ENCODE data around the gene CACNA1G. TPM values are rescaled to one million over a fixed set of nuclear protein-coding genes. Genes with fewer than 3 reads are reported as not detected.

CACNA1G gene
- total and polyA plus RNA-seq, 9 of the 15 experiments (the other 6 are each of a cell fraction or from before 2014, with no cell fraction given), result 0.01 TPM; not detected in 8

- no peak overlapping the region for H3K4me2 ChIP-seq (ENCODE audit: insufficient read depth, low read length)
- no peak overlapping the region for H2AFZ ChIP-seq (ENCODE audit: low read depth, low read length)
- peaks cover 9 to 39% of the 10 kb centered on the region in 2 experiments for H3K4me1 ChIP-seq (replicated peaks in 1 of 2; ENCODE audit: control insufficient read depth in 2 of 2, insufficient read depth in 2 of 2, low read length in 2 of 2)
- 33% methylated on average over 15 of the region's 18 CpGs for WGBS (ENCODE audit: insufficient coverage, low coverage, missing lambda C conversion rate)
- ChIA-PET CTCF (ENCODE audit: low intra/inter-chr PET ratio) (no interaction called here), POLR2A (no interaction called here)
- FAIRE-seq, result no peak
- BruUV-seq (replicated peaks), result no TSS peak
- H3K27me3 ChIP-seq (ENCODE audit: control insufficient read depth in 2 of 2, insufficient read depth in 2 of 2, low read length in 2 of 2), result peaks cover 25 to 67% of the 10 kb centered on the region in 2 experiments
- in situ Hi-C loops (cut with MboI), result no loop called here
- no peaks in the 10 kb centered on the region for H3K79me2 ChIP-seq (ENCODE audit: control insufficient read depth, insufficient read depth, low read length)
- H3K4me3 ChIP-seq, result no peak overlapping the region
- ATAC-seq, result no peak
- no peaks in the 10 kb centered on the region for H3K36me3 ChIP-seq (ENCODE audit: control insufficient read depth, insufficient read depth, low read length)
- no peak overlapping the region for H3K27ac ChIP-seq (ENCODE audit: extremely low read depth, low read depth, low read length)
- intact Hi-C loops (cut with micrococcal nuclease), result no loop called here
- H3K9me3 ChIP-seq (replicated peaks; ENCODE audit: control insufficient read depth, insufficient read depth, low read depth, low read length), result no peaks in the 10 kb centered on the region
- peaks cover 13% of the 10 kb centered on the region; the same call in 1 of the 2 replicates for H4K20me1 ChIP-seq (replicated peaks; ENCODE audit: control insufficient read depth, insufficient read depth, low read length)
- no peaks in the 10 kb centered on the region for H3K9me1 ChIP-seq (ENCODE audit: control insufficient read depth, insufficient read depth, low read length)
- no peak for DNase-seq (ENCODE audit: extremely low read depth in 1 of 4, low spot score in 3 of 4)
- no peak overlapping the region for H3K9ac ChIP-seq (ENCODE audit: insufficient read depth in 1 of 2, low read depth in 2 of 2, low read length in 2 of 2)
- TF ChIP-seq, protein P1, sequence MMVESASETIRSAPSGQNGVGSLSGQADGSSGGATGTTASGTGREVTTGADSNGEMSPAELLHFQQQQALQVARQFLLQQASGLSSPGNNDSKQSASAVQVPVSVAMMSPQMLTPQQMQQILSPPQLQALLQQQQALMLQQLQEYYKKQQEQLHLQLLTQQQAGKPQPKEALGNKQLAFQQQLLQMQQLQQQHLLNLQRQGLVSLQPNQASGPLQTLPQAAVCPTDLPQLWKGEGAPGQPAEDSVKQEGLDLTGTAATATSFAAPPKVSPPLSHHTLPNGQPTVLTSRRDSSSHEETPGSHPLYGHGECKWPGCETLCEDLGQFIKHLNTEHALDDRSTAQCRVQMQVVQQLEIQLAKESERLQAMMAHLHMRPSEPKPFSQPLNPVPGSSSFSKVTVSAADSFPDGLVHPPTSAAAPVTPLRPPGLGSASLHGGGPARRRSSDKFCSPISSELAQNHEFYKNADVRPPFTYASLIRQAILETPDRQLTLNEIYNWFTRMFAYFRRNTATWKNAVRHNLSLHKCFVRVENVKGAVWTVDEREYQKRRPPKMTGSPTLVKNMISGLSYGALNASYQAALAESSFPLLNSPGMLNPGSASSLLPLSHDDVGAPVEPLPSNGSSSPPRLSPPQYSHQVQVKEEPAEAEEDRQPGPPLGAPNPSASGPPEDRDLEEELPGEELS (CRISPR knock-in tag; IDR thresholded peaks at IDR 0.05; ENCODE audit: borderline replicate concordance), result no peak
- TF ChIP-seq ZNF354B (CRISPR knock-in tag; IDR thresholded peaks at IDR 0.05), result no peak
- TF ChIP-seq MEIS2 (IDR thresholded peaks at IDR 0.05; ENCODE audit: partially characterized antibody), result no peak
- TF ChIP-seq HOXB6 (CRISPR knock-in tag; IDR thresholded peaks at IDR 0.05; ENCODE audit: borderline replicate concordance), result no peak
- TF ChIP-seq, protein P2, sequence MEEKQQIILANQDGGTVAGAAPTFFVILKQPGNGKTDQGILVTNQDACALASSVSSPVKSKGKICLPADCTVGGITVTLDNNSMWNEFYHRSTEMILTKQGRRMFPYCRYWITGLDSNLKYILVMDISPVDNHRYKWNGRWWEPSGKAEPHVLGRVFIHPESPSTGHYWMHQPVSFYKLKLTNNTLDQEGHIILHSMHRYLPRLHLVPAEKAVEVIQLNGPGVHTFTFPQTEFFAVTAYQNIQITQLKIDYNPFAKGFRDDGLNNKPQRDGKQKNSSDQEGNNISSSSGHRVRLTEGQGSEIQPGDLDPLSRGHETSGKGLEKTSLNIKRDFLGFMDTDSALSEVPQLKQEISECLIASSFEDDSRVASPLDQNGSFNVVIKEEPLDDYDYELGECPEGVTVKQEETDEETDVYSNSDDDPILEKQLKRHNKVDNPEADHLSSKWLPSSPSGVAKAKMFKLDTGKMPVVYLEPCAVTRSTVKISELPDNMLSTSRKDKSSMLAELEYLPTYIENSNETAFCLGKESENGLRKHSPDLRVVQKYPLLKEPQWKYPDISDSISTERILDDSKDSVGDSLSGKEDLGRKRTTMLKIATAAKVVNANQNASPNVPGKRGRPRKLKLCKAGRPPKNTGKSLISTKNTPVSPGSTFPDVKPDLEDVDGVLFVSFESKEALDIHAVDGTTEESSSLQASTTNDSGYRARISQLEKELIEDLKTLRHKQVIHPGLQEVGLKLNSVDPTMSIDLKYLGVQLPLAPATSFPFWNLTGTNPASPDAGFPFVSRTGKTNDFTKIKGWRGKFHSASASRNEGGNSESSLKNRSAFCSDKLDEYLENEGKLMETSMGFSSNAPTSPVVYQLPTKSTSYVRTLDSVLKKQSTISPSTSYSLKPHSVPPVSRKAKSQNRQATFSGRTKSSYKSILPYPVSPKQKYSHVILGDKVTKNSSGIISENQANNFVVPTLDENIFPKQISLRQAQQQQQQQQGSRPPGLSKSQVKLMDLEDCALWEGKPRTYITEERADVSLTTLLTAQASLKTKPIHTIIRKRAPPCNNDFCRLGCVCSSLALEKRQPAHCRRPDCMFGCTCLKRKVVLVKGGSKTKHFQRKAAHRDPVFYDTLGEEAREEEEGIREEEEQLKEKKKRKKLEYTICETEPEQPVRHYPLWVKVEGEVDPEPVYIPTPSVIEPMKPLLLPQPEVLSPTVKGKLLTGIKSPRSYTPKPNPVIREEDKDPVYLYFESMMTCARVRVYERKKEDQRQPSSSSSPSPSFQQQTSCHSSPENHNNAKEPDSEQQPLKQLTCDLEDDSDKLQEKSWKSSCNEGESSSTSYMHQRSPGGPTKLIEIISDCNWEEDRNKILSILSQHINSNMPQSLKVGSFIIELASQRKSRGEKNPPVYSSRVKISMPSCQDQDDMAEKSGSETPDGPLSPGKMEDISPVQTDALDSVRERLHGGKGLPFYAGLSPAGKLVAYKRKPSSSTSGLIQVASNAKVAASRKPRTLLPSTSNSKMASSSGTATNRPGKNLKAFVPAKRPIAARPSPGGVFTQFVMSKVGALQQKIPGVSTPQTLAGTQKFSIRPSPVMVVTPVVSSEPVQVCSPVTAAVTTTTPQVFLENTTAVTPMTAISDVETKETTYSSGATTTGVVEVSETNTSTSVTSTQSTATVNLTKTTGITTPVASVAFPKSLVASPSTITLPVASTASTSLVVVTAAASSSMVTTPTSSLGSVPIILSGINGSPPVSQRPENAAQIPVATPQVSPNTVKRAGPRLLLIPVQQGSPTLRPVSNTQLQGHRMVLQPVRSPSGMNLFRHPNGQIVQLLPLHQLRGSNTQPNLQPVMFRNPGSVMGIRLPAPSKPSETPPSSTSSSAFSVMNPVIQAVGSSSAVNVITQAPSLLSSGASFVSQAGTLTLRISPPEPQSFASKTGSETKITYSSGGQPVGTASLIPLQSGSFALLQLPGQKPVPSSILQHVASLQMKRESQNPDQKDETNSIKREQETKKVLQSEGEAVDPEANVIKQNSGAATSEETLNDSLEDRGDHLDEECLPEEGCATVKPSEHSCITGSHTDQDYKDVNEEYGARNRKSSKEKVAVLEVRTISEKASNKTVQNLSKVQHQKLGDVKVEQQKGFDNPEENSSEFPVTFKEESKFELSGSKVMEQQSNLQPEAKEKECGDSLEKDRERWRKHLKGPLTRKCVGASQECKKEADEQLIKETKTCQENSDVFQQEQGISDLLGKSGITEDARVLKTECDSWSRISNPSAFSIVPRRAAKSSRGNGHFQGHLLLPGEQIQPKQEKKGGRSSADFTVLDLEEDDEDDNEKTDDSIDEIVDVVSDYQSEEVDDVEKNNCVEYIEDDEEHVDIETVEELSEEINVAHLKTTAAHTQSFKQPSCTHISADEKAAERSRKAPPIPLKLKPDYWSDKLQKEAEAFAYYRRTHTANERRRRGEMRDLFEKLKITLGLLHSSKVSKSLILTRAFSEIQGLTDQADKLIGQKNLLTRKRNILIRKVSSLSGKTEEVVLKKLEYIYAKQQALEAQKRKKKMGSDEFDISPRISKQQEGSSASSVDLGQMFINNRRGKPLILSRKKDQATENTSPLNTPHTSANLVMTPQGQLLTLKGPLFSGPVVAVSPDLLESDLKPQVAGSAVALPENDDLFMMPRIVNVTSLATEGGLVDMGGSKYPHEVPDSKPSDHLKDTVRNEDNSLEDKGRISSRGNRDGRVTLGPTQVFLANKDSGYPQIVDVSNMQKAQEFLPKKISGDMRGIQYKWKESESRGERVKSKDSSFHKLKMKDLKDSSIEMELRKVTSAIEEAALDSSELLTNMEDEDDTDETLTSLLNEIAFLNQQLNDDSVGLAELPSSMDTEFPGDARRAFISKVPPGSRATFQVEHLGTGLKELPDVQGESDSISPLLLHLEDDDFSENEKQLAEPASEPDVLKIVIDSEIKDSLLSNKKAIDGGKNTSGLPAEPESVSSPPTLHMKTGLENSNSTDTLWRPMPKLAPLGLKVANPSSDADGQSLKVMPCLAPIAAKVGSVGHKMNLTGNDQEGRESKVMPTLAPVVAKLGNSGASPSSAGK (IDR thresholded peaks at IDR 0.05), result no peak
- no peak for TF ChIP-seq ZNF140 (CRISPR knock-in tag; IDR thresholded peaks at IDR 0.05)
- TF ChIP-seq ATF6 (CRISPR knock-in tag; IDR thresholded peaks at IDR 0.05), result no peak
Observed at GRCh38 chr17:50558581-50558940, 2.0 kb upstream of the CACNA1G start.
